HTR-8/SVneo (cell line): ENCODE data around the gene MDFIC.

Source experiments
- DNase-seq: peaks from one replicate; pipeline ENCODE4 v3.0.0; 2011; ENCODE audit warnings: low spot score, mixed read lengths; ENCODE audit not compliant: insufficient read length
- FAIRE-seq: peaks from 2 replicates; lab custom pipeline; 2011; peaks lifted over from hg19 to GRCh38; lab: Jason Lieb, UNC

Gene MDFIC

GRCh38 chr7:114986190-114987180, 64.6 kb downstream of the MDFIC start:
- DNase-seq (no peak), FAIRE-seq (no peak)

GRCh38 chr7:114988026-114988425, 66.1 kb downstream of the MDFIC start:
- FAIRE-seq = no peak
- DNase-seq = no peak

GRCh38 chr7:114988755-114989375, 67.0 kb downstream of the MDFIC start:
- FAIRE-seq = no peak
- peak; percentile 7 for DNase-seq

- no peak for FAIRE-seq
- DNase-seq = no peak
Measured at GRCh38 chr7:114989531-114989930, 67.6 kb downstream of the MDFIC start.

GRCh38 chr7:114997487-114998404, 75.9 kb downstream of the MDFIC start:
- FAIRE-seq = no peak
- no peak for DNase-seq

- no peak for FAIRE-seq
Measured at GRCh38 chr7:115004121-115004520, 82.2 kb downstream of the MDFIC start.

GRCh38 chr7:115005251-115005650, 83.4 kb downstream of the MDFIC start:
- DNase-seq (no peak), FAIRE-seq (no peak)

More at GRCh38 chr7:115004121-115004520, 82.2 kb downstream of the MDFIC start:
- no peak for DNase-seq

- FAIRE-seq = no peak
- DNase-seq = no peak
Measured at GRCh38 chr7:115005953-115006352, 84.1 kb downstream of the MDFIC start.

GRCh38 chr7:115007751-115008150, 85.9 kb downstream of the MDFIC start:
- DNase-seq (no peak), FAIRE-seq (no peak)

- DNase-seq = no peak
- no peak for FAIRE-seq
Measured at GRCh38 chr7:115008465-115009114, 86.7 kb downstream of the MDFIC start.

- FAIRE-seq (no peak), DNase-seq (no peak)
Measured at GRCh38 chr7:115009139-115009538, 87.2 kb downstream of the MDFIC start.

GRCh38 chr7:115009736-115010440, 88.0 kb downstream of the MDFIC start:
- DNase-seq (no peak), FAIRE-seq (no peak)

GRCh38 chr7:115010441-115010820, 88.5 kb downstream of the MDFIC start:
- no peak for FAIRE-seq
- DNase-seq = no peak

- no peak for FAIRE-seq
- no peak for DNase-seq
Measured at GRCh38 chr7:115013886-115014285, 92.0 kb downstream of the MDFIC start.

- DNase-seq (no peak), FAIRE-seq (no peak)
Measured at GRCh38 chr7:115014794-115015193, 92.9 kb downstream of the MDFIC start.

- FAIRE-seq = no peak
Measured at GRCh38 chr7:115015619-115016018, 93.7 kb downstream of the MDFIC start.

GRCh38 chr7:115019882-115020605, 98.2 kb downstream of the MDFIC start:
- FAIRE-seq (no peak), DNase-seq (no peak)

More at GRCh38 chr7:115015619-115016018, 93.7 kb downstream of the MDFIC start:
- DNase-seq = peak; percentile 0

- FAIRE-seq = no peak
- no peak for DNase-seq
Measured at GRCh38 chr7:115023219-115023618, 101.3 kb downstream of the MDFIC start.

GRCh38 chr7:115024276-115024675, 102.4 kb downstream of the MDFIC start:
- no peak for FAIRE-seq
- DNase-seq = no peak
